ENCODE data around the gene PMEPA1.

Gene PMEPA1

DNA sequence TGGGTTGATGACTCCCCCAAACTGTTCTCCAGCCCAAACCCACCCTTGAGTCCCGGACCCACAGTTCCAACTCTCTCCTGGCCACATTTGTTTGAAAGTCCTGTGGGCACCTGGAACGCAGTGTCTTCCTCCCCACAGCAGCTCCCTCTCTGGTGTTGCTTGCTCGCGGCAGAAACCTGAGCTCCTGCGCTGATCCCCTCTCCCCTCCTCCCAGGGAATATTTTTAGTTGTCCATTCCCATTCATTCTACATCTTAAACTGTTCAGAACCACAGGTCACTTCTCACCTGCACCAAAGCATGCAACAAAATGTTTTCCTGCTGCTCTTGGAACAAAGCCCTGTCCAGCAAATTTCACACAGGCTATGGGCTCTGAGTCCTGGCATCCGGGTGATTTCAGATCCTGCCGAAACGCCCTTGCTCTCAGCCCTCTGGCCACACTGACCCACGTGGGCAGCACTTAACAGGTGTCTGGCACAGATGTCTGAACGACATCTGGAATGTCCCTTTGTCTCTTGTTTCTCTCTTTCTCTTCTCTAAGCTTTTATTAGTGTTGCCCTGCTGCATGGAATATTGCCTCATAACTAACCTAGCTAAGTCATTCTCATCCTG is 27.0 kb upstream of the PMEPA1 start:
- no peak for DNase-seq

- no peak for DNase-seq
Measured at GRCh38 chr20:57735831-57736737, 26.3 kb upstream of the PMEPA1 start.

GRCh38 chr20:57734754-57735153 is 24.9 kb upstream of the PMEPA1 start:
- DNase-seq: no peak

DNA sequence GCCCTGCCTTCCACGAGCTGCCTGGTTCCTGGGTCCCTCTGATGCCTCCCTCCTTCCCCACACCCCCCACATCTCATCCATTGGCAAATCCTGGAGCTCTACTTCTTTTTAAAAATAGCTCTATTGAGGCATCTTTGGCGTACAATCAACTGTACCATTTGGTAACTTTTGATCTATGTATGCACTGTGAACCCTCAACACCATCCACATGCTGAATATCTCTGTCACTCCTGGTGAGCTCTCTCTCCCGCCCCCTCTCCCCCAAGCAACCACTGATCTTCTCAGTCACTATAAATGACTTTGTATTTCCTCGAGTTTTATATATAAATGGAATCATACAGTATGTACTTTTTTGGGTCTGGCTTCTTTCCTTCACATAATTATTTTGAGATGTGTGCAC is 22.4 kb upstream of the PMEPA1 start:
- DNase-seq: no peak

GRCh38 chr20:57728762-57729161 is 18.9 kb upstream of the PMEPA1 start:
- no peak for DNase-seq

DNA sequence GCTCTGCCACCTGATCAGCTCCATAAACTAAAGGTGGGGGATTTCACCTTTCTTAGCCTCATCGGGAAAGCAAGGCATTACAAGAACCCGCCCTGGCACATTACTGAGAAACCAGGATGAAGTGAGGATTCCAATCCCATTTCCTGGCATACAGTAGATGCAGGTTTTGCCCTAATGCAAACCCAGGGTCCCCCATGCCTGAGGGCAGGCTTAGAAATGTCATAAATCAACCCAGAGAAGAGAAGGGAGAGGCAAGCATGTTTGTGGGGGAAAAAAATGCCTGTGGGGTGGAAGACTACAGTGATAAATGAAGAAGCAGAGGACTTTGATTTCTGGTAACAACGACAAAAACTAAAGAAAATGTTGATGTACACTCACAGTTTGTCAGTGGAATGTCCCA is 18.0 kb upstream of the PMEPA1 start:
- no peak for DNase-seq

DNA sequence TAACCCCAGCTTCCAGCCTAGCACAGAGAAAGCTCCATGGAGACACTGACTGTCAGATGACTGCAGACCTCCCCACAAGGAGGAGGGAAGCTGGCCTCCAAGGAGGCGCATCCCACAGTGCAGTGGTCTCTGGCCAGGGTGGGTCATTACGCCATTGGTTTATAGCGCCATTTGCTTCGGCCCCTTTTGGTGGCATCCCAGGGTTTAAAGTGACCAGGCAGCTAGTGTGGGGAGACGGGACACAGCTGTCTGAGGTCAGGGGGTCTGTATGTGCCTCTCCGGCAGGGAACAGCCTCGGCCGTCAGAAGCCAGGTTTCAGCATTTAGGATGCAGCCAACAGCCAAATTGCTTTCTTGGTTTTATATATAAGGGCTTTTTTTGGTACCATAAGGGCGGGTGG is 15.8 kb upstream of the PMEPA1 start:
- DNase-seq: no peak

GRCh38 chr20:57724610-57725405 is 15.0 kb upstream of the PMEPA1 start:
- DNase-seq: no peak

DNA sequence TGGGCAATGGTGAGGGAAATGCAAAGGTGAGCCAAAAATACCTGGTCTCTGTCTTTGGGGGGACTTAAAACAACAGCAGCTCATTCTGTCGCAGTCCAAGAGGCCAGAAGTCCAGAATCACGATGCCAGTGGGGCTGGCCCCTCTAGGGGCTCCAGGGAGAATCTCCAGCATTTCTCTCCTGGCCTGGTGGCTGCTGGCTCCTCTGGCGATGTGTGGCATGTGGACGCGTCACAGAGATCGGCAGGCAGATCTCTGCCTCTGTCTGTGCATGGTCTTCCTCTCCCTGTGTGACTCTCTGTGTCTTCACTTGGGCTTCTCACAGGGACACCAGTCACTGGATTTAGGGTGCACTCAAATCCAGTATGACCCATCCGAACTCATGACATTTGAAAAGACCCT is 14.0 kb upstream of the PMEPA1 start:
- DNase-seq: no peak

- DNase-seq: no peak
Measured at GRCh38 chr20:57719951-57720350, 10.1 kb upstream of the PMEPA1 start.

GRCh38 chr20:57718490-57719009 is 8.7 kb upstream of the PMEPA1 start:
- DNase-seq: peak; percentile 81 to 89 (median 86)

DNA sequence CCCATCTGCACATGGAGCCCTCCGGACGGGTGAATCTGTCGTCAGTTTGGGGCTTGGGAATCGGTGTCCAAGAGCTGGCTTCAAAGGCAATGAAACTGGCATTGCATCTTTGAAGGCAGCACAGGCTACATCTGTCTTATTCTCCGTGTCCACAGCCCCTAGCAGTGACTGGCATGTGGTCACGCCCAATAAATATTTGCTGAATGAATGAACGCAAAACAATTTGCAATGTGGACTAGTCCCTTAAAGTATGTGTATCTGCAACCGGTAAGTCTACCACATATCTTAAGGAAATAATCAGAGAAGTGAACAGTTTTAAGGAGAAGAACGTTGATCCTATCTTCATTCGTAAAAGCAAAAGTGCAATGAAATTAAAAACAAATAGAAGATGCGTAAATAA is 8.0 kb upstream of the PMEPA1 start:
- no peak for DNase-seq

GRCh38 chr20:57716901-57717300 is 7.1 kb upstream of the PMEPA1 start:
- DNase-seq: no peak

DNA sequence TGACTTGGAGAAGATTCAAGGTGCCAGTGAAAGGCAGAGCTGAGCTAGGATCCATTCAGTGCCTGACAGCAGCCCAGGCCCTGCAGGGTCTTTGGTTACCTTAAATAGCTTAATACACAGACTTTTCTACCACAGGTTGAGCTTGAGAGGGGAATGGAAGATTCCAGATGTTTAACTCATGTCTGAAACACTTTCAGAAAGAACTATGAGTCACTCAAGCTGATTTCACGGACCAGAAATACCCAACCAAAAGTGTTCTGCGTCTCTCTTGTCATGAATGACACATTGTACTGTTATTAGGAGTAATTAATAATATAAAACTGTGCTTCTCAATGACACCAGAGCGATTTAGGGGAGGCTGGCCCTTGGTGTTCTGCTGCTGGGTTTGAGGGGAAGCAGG is 6.4 kb upstream of the PMEPA1 start:
- DNase-seq: no peak

DNA sequence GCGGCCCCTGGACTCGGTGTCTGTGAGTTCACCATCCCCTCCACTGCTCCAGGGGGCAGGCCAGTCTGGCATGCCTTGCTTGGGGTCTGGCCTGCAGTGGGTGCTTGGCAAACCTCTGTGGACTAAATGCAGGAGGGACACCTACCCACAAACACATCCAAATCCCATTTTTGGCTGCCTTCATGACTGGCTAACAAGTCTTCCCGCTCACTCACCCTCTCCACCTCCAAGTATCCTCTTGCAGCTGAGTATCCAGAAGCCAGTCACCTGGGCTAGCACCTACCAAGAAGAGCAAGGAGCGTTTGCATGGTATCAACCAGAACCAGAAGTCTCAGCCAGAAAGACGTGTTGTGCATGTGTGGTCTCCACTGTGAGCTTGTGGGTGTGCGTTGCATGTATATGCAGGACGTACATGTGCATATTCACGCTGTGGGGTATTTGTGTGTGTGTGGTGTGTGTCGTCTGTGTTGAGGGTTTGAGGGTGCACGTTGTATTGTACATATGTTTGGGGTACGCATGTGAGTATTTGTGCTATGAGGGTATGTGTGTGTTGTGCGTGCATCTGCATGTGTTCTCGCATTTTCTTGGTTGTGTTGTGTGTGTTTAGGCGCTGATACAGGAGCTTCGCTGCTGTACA is 5.6 kb upstream of the PMEPA1 start:
- DNase-seq: no peak

DNA sequence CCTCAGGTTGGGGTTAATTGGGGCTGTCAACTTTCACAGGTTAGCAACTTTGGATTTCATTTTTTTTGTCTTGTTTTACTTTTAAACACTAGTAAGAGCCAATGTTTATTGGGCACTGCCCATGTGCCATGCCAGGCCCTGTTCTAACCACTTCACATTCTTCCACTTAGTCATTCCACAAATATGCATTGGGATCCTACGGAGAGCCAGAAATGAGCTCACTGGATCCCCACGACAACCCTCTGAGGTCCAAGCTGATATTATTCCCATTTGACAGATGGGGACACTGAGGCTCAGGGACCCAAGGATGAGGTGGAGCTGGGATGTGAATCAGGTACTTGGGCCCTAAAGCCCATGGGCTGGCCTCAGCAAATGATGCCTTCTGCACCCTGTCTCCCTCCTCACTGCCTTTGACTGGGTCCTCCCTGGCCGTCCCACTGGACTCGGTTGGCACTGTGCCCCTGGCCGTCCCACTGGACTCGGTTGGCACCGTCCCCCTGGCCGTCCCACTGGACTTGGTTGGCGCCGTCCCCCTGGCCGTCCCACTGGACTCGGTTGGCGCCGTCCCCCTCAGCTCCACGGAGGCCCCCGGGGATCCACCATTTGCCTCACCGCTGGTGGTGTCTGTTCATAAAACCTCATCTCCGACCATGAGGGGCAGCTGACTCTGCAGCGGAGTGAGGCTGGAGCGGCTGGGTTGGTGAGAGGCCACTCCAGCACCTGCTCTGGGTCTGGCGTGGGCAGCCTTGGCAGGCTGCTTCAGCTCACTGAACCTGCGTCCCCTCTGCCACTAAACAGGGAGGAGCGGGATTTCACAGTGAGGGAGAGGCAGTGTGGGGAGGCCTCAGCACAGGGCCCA is 4.8 kb upstream of the PMEPA1 start:
- DNase-seq: no peak

DNA sequence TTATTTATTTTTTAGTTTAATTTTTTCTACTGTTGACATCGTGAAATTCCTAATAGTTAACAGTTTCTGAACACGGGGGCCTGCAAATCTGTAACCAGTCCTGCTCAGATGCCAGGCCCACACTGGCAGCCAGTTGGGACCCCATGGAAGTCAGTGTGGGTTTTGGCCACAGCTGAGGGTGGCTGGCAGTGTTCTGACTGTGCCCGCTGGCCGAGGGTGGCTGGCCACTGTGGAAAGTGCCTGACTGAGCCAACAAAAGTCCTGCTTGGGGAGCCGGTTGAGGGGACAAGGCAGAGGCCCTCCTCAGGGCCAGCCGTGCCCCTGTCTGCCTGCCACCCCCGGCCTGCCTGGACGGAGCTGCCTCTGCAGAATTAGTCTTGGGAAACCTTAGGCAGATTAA is 4.1 kb upstream of the PMEPA1 start:
- DNase-seq: no peak

GRCh38 chr20:57713505-57713903 is 3.7 kb upstream of the PMEPA1 start:
- DNase-seq: no peak

DNA sequence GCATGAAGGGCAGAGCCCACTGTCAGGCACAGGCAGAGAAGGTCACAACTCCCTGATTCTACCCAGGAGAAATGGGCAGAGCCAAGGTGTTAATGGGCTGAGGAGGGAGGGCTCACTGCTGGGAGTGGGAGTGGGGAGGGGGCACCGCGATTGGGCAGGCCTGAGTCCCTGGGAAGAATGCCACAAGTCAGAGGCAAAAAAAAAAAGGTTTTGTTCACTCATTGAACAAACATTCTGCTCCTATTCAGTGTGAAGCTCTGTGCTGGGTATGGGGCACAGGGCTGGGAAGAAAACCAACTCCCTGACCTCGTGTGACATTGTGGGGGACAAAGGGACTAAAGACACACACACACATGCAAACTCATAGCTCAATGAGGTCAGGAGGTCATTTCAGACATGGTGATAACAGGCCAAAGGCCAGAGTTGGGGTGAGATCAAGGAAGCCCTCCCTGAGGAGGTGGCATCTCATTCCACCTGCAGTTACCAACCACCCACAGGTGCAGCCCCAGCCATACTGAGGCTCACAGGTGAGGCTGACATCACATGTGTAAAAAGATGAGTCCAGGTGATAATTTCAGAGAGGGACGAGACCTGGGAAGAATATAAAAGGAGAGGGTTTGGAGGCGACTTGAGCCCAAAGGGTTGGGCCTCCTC is 3.2 kb upstream of the PMEPA1 start:
- DNase-seq: no peak

DNA sequence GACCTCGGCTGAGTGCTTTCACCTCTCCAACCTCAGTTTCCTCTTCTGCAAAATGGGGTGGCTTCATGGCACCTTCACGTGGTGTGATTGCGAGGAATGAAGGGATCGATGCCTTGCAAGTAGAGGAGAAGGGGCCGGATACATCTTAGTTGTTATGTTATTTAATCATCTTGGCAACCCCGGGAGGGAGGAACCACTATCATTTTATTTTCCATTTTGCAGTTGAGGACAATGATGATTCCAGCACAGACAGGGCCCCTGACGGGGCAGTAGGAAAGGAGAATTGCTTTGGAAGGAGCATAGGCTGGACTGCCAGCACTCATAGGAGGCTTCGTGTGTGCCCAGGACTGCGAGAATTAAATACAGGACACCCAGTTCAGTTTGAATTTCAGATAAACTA is 2.5 kb upstream of the PMEPA1 start:
- no peak for DNase-seq

DNA sequence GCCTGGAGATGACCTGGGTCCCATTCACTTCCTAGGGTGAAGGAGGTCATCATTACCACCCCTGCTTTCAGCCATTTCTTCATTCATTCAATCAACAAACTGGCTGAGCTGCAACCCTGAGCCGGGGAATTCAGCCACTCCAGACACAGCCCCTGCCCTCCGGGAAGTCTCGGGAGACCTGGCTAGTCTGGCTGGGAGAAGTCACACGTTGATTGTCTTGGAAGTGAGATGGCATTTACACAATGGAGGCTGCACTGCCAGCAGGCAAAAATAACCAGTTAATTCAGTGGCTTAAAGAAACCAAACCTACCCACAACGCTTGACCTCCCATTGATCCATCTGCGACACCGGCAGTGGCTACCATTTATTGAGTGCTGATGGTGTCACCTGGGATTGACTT is 2.0 kb upstream of the PMEPA1 start:
- no peak for DNase-seq

Measured in stimulated activated naive CD4-positive, alpha-beta T cell (primary cell).